Measurements from ENCODE around the gene BRD3.
A peak's percentile ranks its signal among the peaks of the same experiment; 100 is the strongest.
"Not testable (repeated sequence)": the region's sequence is repeated elsewhere in the genome, so short reads cannot be mapped to it uniquely, and the experiment has no call there.

Gene BRD3

DNA sequence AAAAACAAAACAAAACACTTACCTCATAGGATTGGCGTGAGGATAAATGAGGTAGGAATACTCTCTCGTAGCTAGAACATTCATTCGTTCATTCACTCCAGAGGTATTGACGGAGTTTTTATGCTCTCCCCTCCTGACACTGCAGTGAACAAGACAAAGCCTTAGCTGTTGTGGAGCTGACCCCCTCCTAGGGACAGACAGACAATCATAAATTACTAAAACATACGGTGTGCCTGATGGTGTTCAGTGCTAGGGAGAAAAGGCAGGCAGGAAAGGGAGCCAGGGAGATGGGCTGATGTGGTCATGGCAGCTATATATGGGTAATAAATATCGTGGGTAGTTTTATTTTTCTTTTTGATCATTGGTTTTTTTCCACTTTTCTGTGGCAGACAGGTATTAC, 5.7 kb upstream of the BRD3 start:
- H3K4me1 ChIP-seq (ENCODE audit: insufficient read depth, insufficient read length) = peaks cover 11% of the 10 kb centered on the region
- no peak overlapping the region for H3K9ac ChIP-seq (ENCODE audit: insufficient read length, low read depth)
- TF ChIP-seq YY1 (IDR thresholded peaks at IDR 0.05; ENCODE audit: insufficient read depth, insufficient read length) = no peak
- peaks cover 25% of the 10 kb centered on the region for H3K27me3 ChIP-seq (ENCODE audit: insufficient read depth, insufficient read length)
- DNase-seq (ENCODE audit: low read depth, low spot score) = no peak
- peaks cover 25% of the 10 kb centered on the region; the same call in 1 of the 2 replicates for H3K9me3 ChIP-seq (ENCODE audit: insufficient read depth, low read length)
- H3K4me3 ChIP-seq (ENCODE audit: insufficient read length, low read depth) = no peak overlapping the region
- no peaks in the 10 kb centered on the region for H3K36me3 ChIP-seq (ENCODE audit: insufficient read depth, insufficient read length, low read length)

DNA sequence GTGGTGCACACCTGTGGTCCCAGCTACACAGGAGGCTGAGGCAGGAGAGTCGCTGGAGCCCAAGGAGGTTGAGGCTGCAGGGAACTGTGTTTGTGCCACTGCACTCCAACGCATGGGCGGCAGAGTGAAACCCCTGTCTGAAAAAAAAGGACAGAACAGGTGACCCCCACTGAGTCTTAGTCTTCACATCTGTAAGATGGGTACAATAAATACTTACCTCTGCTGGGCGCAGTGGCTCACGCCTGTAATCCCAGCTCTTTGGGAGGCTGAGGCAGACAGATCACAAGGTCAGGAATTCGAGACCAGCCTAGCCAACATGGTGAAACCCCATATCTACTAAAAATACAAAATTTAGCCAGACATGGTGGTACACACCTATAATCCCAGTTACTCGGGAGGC, 4.9 kb upstream of the BRD3 start:
- H3K36me3 ChIP-seq (ENCODE audit: insufficient read depth, insufficient read length, low read length); H3K9ac ChIP-seq (ENCODE audit: insufficient read length, low read depth); H3K4me3 ChIP-seq (ENCODE audit: insufficient read length, low read depth); DNase-seq (ENCODE audit: low read depth, low spot score): not testable (repeated sequence)
- Histone ChIP-seq H3K4me1 (ENCODE audit: insufficient read depth, insufficient read length) (peaks cover 11% of the 10 kb centered on the region), H3K27me3 (ENCODE audit: insufficient read depth, insufficient read length) (peaks cover 25% of the 10 kb centered on the region), H3K9me3 (ENCODE audit: insufficient read depth, low read length) (peaks cover 25% of the 10 kb centered on the region; the same call in 1 of the 2 replicates)

DNA sequence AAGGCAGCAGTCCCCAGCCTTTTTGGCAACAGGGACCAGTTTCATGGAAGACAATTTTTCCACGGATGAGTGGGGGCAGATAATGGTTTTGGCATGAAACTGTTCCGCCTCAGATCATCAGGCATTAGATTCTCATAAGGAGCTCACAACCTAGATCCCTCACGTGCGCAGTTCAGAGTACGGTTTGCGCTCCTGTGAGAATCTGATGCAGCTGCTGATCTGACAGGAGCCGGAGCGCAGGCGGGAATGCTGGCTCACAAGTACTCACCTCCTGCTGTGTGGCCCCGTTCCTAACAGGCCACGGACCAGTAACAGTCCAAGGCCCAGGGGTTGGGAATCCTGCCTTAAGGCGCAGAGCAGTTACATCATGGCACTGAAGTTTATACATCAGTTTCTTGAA, 3.3 kb upstream of the BRD3 start:
- H3K9me3 ChIP-seq (ENCODE audit: insufficient read depth, low read length) = peaks cover 13% of the 10 kb centered on the region; the same call in 1 of the 2 replicates
- peaks cover 11% of the 10 kb centered on the region for H3K4me1 ChIP-seq (ENCODE audit: insufficient read depth, insufficient read length)
- no peak for DNase-seq (ENCODE audit: low read depth, low spot score)
- TF ChIP-seq SUZ12 (IDR thresholded peaks at IDR 0.05; ENCODE audit: extremely low read depth, insufficient read depth, insufficient read length) = no peak
- TF ChIP-seq ZNF274 (IDR thresholded peaks at IDR 0.05; ENCODE audit: low read depth, low read length) = no peak
- no peak for TF ChIP-seq YY1 (IDR thresholded peaks at IDR 0.05; ENCODE audit: insufficient read depth, insufficient read length)
- no peak overlapping the region for H3K9ac ChIP-seq (ENCODE audit: insufficient read length, low read depth)
- peaks cover 25% of the 10 kb centered on the region for H3K27me3 ChIP-seq (ENCODE audit: insufficient read depth, insufficient read length)
- no peak overlapping the region for H3K4me3 ChIP-seq (ENCODE audit: insufficient read length, low read depth)
- H3K36me3 ChIP-seq (ENCODE audit: insufficient read depth, insufficient read length, low read length) = no peaks in the 10 kb centered on the region

GRCh38 chr9:134069480-134070399, 1.9 kb upstream of the BRD3 start:
- TF ChIP-seq ZNF274 (IDR thresholded peaks at IDR 0.05; ENCODE audit: low read depth, low read length) = no peak
- TF ChIP-seq SUZ12 (IDR thresholded peaks at IDR 0.05; ENCODE audit: extremely low read depth, insufficient read depth, insufficient read length) = no peak
- TF ChIP-seq YY1 (IDR thresholded peaks at IDR 0.05; ENCODE audit: insufficient read depth, insufficient read length) = no peak
- Histone ChIP-seq H3K9ac (ENCODE audit: insufficient read length, low read depth) (peak overlapping the region; percentile 13), H3K9me3 (ENCODE audit: insufficient read depth, low read length) (peaks cover 9% of the 10 kb centered on the region; the same call in 1 of the 2 replicates), H3K27me3 (ENCODE audit: insufficient read depth, insufficient read length) (peaks cover 25% of the 10 kb centered on the region), H3K4me3 (ENCODE audit: insufficient read length, low read depth) (peak overlapping the region; percentile 67), H3K36me3 (ENCODE audit: insufficient read depth, insufficient read length, low read length) (peaks cover 5% of the 10 kb centered on the region), H3K4me1 (ENCODE audit: insufficient read depth, insufficient read length) (peaks cover 18% of the 10 kb centered on the region)
- DNase-seq (ENCODE audit: low read depth, low spot score) = no peak

DNA sequence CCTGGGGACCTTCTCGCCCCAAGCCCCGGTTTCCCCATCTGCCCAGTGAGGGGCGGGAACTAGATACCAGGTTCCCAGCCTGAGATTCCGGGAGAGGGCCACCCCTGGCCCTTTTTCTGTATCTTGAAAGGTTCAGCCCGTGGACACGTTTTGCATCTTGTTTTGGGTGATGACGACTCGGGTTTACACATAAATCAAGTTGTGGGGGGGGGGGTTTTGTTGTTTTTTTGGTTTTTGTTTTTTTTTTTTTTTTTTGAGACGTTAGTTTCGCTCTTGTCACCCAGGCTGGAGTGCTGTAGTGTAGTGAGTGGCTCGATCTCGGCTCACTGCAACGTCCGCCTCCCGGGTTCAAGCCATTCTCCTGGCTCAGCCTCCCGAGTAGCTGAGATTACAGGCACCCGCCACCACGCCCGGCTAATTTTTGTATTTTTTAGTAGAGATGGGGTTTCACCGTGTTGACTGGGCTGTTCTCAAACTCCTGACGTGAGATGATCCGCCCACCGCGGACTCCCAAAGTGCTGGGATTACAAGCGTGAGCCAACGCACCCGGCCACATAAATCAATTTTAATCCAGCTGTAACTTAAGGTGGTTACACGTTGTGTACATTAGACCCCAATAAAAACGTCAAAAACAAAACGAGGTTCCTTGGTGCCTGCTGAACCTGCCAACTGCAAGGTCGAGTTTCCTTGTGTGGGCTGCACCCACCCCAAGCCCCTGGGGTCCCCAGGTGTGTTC, 1.1 kb upstream of the BRD3 start:
- peak overlapping the region; percentile 71 for H3K9ac ChIP-seq (ENCODE audit: insufficient read length, low read depth)
- H3K4me3 ChIP-seq (ENCODE audit: insufficient read length, low read depth) = peak overlapping the region; percentile 67
- H3K27me3 ChIP-seq (ENCODE audit: insufficient read depth, insufficient read length) = peaks cover 25% of the 10 kb centered on the region
- 0 out of 2 replicates have a peak, but pooled peaks cover 3% of the 10 kb centered on the region for H3K9me3 ChIP-seq (ENCODE audit: insufficient read depth, low read length)
- TF ChIP-seq YY1 (IDR thresholded peaks at IDR 0.05; ENCODE audit: insufficient read depth, insufficient read length) (no peak), ZNF274 (IDR thresholded peaks at IDR 0.05; ENCODE audit: low read depth, low read length) (no peak), SUZ12 (IDR thresholded peaks at IDR 0.05; ENCODE audit: extremely low read depth, insufficient read depth, insufficient read length) (no peak)
- no peak for DNase-seq (ENCODE audit: low read depth, low spot score)
- peaks cover 18% of the 10 kb centered on the region for H3K4me1 ChIP-seq (ENCODE audit: insufficient read depth, insufficient read length)
- peaks cover 10% of the 10 kb centered on the region for H3K36me3 ChIP-seq (ENCODE audit: insufficient read depth, insufficient read length, low read length)

- peaks cover 28% of the 10 kb centered on the region for H3K4me1 ChIP-seq (ENCODE audit: insufficient read depth, insufficient read length)
- peaks cover 22% of the 10 kb centered on the region for H3K36me3 ChIP-seq (ENCODE audit: insufficient read depth, insufficient read length, low read length)
- DNase-seq (ENCODE audit: low read depth, low spot score) = no peak
- H3K9ac ChIP-seq (ENCODE audit: insufficient read length, low read depth) = peak overlapping the region; percentile 85
- peak overlapping the region; percentile 83 for H3K4me3 ChIP-seq (ENCODE audit: insufficient read length, low read depth)
- H3K27me3 ChIP-seq (ENCODE audit: insufficient read depth, insufficient read length) = peaks cover 25% of the 10 kb centered on the region
- H3K9me3 ChIP-seq (ENCODE audit: insufficient read depth, low read length) = no peaks in the 10 kb centered on the region
- TF ChIP-seq ZNF274 (IDR thresholded peaks at IDR 0.05; ENCODE audit: low read depth, low read length) (no peak), YY1 (IDR thresholded peaks at IDR 0.05; ENCODE audit: insufficient read depth, insufficient read length) (no peak), SUZ12 (IDR thresholded peaks at IDR 0.05; ENCODE audit: extremely low read depth, insufficient read depth, insufficient read length) (no peak)
These were observed 644 bp downstream of the BRD3 start for GRCh38 chr9:134066913-134067851.
